GM12892 (cell line): Measurements from ENCODE around the gene PCSK6.

Experiments
- DNase-seq: peaks from one replicate; pipeline ENCODE4 v3.0.0; 2011; ENCODE audit not compliant: insufficient read length
- FAIRE-seq: peaks from 2 replicates; lab custom pipeline; 2011; peaks lifted over from hg19 to GRCh38; lab: Jason Lieb, UNC
- POLR2A ChIP-seq: IDR thresholded peaks from 2 replicates; pipeline ENCODE4 v1.6.1; 2011; ENCODE audit warnings: low read depth, low read length, control low read depth
- POLR2AphosphoS5 ChIP-seq: IDR thresholded peaks from 2 replicates; pipeline ENCODE4 v1.6.1; 2011; ENCODE audit warnings: low read depth, low read length, control low read depth
- TAF1 ChIP-seq: IDR thresholded peaks from 2 replicates; pipeline ENCODE4 v1.6.1; 2011; ENCODE audit warnings: low read depth, mild to moderate bottlenecking, control low read depth, low read length, borderline replicate concordance

PCSK6 gene

DNA sequence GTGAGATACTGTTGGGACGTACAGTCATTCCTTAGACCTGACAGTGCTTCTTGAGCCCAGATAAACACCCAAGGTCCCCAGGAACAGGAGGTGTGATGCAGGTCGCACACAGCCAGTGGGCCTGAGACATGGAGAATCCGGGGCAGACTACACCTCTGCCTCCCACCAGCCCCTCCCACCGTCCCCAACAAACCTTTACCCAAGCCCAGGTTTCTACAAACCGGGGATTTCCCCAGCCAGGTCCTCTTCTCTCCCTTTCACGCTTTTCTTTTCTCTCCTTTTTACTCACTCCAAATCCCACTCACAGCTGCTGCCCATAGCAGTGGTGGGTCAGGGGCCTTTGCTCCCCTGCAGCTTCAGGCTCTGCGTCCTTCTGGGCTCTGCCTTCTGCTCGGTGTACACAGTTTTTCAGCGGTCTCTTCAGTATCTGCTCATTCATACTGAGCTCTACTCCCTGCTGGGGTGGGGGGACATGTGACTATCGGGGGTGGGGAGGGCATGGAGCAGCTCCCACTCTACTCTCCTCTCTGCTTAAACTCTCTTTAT is 4.8 kb upstream of the PCSK6 start:
- no peak for DNase-seq
- TF ChIP-seq POLR2A = no peak
- TF ChIP-seq POLR2AphosphoS5 = no peak
- no peak for TF ChIP-seq TAF1
- no peak for FAIRE-seq

DNA sequence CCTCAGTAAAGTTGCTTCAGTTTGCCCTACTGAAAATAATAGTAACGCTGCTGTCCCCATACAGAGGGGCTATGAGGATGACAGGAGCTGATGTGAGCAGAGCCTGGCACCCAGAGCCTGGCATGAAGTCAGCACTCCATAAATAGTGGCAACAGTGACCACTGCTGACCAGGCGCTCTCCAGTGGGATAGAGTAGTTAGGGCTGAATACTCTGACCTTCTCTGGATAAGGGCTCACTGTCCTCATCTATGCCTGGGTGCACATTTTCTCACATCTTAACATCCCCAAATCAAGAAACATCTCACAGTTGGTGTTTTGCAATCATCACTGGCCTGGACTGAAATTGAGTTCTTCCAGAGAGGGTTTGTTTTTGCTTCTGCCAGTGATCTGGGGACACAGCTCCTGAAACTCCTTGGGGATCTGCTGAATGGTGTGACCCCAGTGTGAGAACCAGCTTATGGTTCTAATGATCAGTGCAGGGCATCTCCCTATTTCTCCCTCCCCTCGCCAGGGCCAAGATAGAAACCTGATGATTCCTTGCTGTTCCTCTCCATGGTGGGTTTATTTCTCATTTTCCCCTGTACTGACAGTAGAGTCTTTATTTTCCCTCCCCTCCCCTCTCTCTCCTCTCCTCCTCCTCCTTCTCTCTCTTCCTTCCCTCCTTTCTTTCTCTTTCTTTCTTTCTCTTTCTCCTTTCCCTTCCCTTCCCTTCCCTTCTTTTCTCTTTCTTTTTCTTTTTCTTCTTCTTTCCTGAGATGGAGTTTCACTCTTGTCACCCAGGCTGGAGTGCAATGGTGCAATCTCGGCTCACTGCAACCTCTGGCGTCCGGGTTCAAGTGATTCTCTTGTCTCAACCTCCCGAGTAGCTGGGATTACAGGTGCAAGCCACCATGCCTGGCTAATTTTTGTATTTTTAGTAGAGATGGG is 3.5 kb upstream of the PCSK6 start:
- no peak for TF ChIP-seq TAF1
- no peak for TF ChIP-seq POLR2A
- no peak for TF ChIP-seq POLR2AphosphoS5

DNA sequence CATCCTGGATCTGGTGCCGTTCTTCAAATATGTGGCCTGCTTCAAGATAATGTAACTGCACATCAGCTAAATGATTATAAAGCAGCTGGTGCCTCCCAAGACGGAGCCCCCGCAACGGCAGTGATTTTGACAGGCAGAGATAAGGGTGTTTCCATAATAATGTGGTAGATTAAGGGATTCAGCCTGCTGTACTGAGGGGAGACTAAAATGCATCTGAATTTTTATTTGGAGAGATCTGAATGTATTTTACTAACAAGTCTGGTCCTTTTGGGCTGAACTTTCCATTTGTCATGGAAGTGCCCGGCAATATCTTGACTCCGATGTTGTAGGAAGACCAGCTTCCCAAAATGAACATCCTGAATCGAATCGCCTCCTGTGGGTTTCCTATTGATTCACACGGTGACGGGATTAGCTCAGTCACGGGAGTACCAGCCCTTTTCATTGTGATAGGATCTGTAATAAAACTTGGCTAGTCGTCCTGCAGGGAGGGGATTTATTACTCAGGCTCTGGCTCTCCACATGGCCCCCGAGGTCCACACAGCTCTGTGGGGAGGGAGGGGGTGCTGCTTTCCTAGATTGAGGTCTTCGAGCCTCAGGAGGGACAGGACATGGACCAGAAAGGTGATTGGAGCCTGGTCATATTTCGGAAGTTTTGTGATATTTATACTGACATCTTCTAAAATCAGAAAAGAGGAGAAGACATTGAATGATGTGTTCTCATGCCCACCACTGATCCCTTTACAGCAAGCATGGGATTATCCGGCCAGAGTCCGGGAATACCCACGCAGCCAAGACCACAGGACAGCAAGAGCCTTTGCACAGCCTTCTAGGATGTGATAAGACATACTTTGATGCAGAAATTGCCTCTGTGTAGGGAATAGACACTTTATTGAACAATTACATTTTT is 2.5 kb upstream of the PCSK6 start:
- FAIRE-seq = no peak
- TF ChIP-seq TAF1 (no peak), POLR2AphosphoS5 (no peak), POLR2A (no peak)

More for the DNA sequence above, 3.5 kb upstream of the PCSK6 start:
- no peak for DNase-seq
- FAIRE-seq = no peak

DNA sequence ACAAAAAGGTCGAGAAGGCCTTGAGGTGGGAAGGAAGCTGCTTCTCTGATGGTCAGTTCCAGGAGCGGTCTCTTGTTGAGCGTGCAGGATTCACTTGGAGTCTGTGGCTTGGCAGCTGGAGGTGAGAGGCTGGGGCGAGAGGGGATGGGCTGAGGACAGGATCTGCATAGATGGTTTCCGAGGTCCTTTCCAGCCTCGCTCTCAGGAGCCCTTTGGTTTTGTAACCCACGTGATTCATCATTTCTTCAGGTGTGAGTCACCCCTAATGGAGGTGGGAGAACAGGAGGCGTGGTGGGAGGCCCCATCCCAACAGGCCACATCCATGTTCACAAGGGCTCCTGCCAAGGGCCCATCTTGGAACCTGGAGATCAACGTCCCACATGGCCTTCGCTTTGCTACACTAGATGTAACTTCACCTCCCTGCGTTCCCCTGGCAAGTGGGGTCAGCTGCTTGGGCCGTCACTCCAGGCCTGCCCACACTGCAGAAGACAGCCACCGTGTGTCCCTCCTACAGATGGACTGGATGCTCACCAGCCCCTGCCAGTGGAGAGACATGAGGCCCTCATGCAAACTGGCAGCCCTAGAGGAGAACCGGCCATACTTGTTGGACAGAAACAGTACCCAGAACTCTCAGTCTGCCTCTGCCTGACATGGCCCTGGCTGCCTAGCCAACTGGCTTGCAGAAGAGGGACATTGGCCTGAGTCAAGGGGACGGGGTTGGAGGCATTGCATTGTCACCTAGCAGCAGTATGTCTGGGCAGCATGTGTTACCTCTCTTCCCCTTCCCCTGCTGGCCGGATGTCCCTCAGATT is 1.6 kb upstream of the PCSK6 start:
- TF ChIP-seq POLR2AphosphoS5 (no peak), TAF1 (no peak), POLR2A (no peak)
- FAIRE-seq (no peak), DNase-seq (no peak)

More for the DNA sequence above, 2.5 kb upstream of the PCSK6 start:
- no peak for DNase-seq

DNA sequence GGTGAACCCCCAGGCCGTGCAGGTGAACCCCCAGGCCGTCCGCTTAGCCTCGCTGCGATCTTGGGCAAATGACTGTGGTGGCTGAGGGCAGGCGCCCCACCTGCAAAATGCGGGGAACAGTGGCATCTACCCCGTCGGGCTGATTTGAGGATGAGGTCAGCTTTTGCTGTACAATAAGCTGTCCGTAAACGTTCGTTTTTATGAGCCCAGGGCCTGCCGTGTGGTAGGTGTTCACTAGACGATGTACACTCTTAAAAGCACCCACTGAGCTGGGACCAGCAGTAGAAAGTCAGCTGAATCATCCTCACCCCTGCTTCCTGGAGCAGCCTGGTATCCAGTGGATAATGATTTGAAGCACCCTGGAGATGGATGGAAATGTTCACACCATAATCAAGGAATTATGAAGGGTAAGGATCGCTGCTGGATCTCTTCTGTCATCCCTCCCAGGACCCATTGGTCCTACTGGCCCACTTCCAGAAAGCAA is 943 bp upstream of the PCSK6 start:
- no peak for DNase-seq
- no peak for FAIRE-seq

DNA sequence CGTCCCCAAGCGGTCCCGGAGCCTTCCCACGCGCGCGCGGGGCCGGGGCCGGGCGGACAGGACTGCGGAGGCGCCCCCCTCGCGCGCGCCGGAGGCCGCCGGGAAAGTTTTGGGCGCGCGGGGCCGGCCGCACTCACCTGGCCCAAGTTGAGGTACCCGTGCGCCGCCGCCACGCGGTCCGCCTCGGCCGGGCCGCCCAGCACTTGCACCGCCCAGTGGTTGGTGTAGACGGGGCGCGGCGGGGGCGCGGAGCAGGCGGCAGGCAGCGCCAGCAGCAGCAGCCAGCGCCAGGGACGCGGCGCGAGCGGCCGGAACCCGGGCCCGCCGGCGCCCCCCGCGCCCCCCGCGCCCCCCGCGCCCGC is 289 bp downstream of the PCSK6 start:
- DNase-seq = no peak

More for the DNA sequence above, 943 bp upstream of the PCSK6 start:
- TF ChIP-seq TAF1 = no peak
- no peak for TF ChIP-seq POLR2A
- TF ChIP-seq POLR2AphosphoS5 = no peak

DNA sequence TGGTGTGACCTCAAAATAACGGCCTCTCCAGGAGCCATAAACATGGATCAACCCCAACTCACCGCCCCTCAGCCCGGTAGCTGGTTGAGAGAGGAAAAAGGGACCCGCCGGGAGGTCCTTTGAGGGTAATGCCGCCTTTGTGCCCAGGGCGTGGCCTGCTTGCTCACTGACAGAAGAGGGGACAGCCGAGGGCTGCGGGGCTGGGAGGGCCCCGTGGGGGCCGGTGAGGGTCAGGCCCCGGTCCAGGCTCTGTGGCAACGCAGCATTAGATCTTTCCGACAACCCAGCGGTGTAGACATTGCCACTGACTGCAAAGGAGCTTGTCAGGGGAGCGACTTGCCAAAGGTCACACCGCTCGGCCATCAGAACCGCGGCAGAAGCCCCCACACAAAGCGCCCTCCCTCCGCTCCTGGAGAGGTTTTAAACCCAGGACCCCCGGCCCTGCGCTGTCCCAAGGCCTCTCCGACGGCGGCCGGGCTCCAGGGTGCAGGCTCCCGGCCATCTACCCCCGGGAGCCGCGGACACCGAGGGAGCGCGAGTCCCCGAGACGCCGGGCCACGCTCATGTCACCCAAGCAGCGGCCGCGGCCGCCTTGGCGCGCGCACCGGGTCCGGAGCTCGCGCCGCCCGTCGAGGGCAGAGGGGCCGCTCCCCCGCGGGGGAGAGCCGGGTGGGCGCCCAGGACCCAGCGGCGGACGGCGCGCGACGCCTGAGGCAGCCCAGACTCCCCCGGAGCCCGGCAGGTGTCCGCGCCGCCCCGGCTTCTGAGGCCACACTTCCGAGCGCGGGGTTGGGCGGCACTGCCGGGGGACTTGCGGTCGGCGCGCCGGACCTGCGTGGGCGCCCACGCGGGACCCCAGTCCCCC is 975 bp downstream of the PCSK6 start:
- DNase-seq (no peak), FAIRE-seq (no peak)
- TF ChIP-seq TAF1 (no peak), POLR2A (no peak), POLR2AphosphoS5 (no peak)

More for the DNA sequence above, 289 bp downstream of the PCSK6 start:
- no peak for FAIRE-seq
- TF ChIP-seq POLR2A (no peak), TAF1 (no peak), POLR2AphosphoS5 (no peak)

DNA sequence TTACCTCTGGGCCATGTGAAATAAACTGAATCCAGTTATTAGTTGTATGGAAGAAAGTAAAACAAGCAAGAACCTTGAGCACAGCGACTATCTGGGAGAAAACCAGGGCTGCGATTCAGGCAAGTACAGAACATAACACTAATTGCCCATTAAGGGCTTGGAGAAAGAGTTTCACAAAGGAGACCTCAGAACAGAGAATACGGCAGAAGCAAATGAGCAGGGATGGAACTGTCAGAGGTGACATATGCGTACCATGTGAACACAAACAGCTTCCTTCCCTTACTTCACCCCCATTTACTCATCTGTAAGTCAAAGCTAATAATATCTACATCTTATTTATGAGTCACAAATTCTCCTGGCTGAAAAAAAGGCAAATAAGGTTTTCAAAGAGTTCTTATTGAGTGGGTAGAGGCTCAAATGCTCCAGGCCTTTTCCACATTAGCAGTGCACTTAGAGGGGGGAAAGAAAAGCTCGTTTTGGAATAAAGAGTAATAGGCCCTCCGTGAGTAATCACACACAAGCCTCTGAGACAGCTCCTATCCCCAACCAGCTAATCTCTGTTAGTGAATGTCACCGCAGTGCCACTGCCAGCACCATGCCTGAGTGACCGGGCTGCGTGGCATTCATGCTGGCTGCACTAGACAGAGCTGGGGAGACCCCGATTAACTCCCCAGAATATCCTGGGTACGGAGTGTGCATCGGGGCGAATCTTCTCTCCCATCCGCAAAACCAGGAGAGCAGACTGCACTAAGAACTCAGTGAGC is 2.6 kb downstream of the PCSK6 start:
- DNase-seq = no peak
- FAIRE-seq = no peak
- TF ChIP-seq POLR2A (no peak), TAF1 (no peak), POLR2AphosphoS5 (no peak)

DNA sequence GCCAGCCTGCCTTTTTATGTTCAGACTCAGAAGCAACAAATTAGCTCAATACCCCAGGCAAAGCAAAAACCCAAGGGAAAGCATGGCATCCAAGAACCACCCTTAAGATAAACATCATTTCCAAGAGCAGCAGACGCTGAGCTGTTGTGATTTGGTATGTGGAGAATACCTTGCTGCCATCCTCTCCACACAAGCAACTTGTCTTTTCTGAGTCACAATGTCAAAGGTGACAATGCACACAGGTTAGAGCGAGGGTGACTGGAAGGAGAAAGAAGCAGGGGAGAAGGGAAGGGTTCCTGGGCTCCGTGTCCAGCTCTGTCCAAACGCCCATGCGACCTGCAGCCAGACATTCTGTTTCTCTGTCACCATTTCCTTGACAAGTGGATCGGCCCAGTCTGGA is 6.0 kb downstream of the PCSK6 start:
- no peak for DNase-seq
- TF ChIP-seq POLR2A (no peak), TAF1 (no peak), POLR2AphosphoS5 (no peak)
- FAIRE-seq = no peak
